Pulmonary artery endothelial cell (primary cell): ENCODE data around the gene PLRG1. TPM values are rescaled to one million over a fixed set of nuclear protein-coding genes. Genes with fewer than 3 reads are reported as not detected.

ENCODE experiments used
- DNase-seq: peaks from one replicate; pipeline ENCODE4 v3.0.0-alpha.2; 2011; ENCODE audit warnings: low read depth, low spot score
- total RNA-seq: library from RNA; depleted of rRNA; stranded (reverse); fragments of >200 nt; gene quantifications from 2 replicates; pipeline ENCODE4 v1.2.3, GENCODE V29; 2014

The PLRG1 gene
- total RNA-seq, 1 donor from 2014 or later: 93.1 TPM

- no peak for DNase-seq
Observed at GRCh38 chr4:154521607-154522006, 28.6 kb downstream of the PLRG1 start.

GRCh38 chr4:154519214-154519613 is 31.0 kb downstream of the PLRG1 start:
- no peak for DNase-seq

- DNase-seq: no peak
Observed at GRCh38 chr4:154517591-154517990, 32.6 kb downstream of the PLRG1 start.

DNA sequence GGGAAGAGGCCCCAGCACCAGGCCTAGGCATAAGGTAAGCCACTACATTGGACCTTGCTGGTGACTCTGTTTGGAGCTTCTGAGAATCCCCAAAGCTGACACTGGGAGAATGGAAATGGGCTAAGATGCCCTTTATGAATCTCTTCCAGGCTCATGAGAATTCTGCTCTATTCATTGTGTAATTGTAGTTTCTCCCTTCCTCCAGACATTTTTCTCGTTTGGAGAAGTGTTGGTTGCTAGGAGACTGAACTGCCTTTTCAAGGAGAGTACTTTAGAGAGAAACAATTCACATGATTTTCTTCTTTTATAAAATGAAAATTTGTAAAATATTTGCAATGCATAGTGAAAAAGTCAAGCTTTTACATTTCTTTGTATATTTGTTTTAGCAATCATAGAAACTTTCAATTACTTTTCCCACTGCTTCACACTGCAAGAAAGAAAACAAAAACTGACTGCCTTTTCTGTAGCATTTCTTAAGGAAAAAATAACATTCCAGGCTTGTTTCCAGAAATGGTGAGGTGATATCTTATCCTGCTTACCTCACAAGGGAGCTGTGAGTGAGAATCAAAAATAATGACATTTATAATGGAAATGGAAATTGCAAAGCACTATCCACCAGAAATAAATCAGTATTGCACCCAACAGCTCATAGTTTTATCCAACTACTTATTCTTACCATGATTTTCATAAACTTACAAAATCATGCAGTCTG is 33.7 kb downstream of the PLRG1 start:
- no peak for DNase-seq

GRCh38 chr4:154511981-154512380 is 38.2 kb downstream of the PLRG1 start:
- no peak for DNase-seq

DNA sequence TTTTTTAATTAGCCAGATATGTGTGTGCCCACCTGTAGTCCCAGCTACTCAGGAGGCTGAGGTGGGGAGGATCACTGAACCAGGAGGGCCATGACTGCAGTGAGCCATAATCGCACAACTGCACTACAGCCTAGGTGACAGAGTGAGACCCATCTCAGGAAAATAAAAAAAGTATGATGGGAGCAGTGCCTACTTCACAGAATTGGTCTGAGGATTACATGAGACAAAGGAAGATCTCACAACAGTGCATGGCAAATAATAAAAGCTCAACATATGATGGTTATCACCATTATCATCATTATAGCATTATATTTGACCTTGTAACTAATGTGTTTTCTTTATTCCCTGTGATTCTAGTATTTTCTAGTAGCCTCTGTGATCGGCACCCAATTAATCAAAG is 38.7 kb downstream of the PLRG1 start:
- DNase-seq: no peak

- no peak for DNase-seq
Observed at GRCh38 chr4:154507156-154507555, 43.0 kb downstream of the PLRG1 start.

DNA sequence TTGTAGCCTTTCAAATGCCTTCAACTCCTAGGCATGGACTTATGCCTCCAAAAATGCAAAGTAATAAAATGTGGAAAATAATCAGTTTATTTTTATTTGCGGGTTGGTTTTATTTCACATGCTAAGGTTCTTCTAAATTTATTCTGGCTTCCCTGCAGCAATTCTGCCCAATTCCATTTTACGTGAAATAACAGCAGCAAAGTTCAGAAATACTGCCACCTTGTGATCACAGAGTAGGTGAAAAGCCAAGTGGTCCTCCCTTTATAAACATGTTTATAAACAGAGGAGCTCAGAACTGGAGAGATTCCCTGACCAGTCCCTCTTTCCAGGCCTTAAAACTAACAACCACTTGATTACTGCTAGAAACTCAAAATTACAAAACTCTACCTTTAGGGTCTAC is 43.9 kb downstream of the PLRG1 start:
- DNase-seq: no peak

- no peak for DNase-seq
Observed at GRCh38 chr4:154503598-154503997, 46.6 kb downstream of the PLRG1 start.

- DNase-seq: no peak
Observed at GRCh38 chr4:154502111-154502510, 48.1 kb downstream of the PLRG1 start.

DNA sequence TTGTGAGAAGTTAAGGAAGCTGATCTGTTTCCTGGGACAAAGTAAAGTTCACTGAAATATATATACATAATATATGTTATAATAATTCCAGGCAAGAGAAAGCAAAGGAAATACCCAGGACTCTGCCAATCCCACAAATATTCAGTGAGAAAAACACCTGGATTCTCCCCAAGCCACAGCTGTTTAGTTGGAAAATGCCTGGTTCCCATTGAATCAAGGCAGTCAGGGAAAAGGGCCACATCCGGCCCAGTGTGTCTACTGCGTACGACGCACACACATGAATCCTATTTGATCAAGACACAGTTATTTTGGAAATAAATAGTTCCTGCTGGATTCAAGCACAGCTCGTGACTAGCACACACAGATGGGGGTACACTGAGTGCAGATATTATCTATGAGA is 52.3 kb downstream of the PLRG1 start:
- no peak for DNase-seq

DNA sequence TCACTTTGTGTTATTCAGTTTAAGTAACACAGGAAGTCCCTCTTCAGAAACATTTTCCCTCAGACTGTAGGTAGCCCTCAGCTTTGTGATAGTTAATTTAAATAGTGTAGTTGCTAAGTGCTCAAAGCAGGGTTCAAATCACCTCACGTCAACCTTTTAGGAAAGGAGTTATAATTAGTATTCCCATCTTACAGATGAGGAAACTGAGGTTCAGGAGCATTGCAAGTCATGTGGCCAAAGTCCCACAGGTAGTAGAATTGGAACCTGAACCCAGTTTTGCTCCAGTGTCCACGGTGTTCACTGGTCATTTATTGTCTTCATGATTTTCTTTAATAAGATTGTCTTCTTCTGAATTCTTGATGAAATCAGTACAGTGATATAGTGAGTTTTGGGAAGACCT is 54.3 kb downstream of the PLRG1 start:
- DNase-seq: no peak

- no peak for DNase-seq
Observed at GRCh38 chr4:154492288-154492687, 57.9 kb downstream of the PLRG1 start.

GRCh38 chr4:154491341-154492271 is 58.6 kb downstream of the PLRG1 start, which contains the start of gene DCHS2:
Gene DCHS2 (minus strand): TSS chr4:154491799. CDS start chr4:154491355, 444 bp downstream.
- no peak for DNase-seq

DNA sequence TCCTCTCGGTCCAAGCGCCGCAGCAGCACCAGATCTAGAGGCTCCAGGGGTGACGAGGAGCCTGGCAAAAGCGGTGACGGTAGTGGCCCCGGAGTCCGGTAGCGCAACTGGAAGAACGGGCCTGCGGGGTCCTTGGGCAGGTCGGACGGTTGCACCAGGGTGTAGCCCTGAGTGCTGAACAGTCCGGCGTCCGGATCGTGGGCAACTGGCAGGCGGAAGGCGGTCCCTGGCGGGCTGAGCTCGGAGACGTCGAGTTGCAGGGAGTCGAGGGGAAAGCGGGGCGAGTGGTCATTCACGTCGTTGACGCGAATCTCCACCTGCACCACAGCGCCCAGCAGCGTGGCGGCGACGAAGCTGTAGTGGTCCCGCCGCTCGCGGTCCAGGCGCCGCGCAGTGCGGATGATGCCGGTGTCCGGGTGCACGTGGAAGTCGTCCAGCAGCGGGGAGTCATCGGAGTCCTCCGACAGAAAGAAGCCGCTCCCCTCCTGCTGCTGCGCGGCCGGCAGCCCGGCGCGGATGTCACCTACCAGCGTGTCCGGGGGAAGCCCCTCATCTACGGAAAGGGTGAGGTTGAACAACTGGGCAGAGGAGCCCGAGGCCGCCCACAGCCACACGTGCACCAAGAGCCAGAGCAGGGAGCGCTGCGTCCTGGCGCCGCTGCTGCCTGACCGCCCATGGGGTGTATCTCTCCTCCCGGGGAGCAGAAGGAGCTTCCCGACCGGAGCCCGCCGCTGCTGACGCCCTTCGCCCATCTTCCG is 59.4 kb downstream of the PLRG1 start:
- no peak for DNase-seq

- DNase-seq: no peak
Observed at GRCh38 chr4:154490234-154490582, 60.0 kb downstream of the PLRG1 start.

DNA sequence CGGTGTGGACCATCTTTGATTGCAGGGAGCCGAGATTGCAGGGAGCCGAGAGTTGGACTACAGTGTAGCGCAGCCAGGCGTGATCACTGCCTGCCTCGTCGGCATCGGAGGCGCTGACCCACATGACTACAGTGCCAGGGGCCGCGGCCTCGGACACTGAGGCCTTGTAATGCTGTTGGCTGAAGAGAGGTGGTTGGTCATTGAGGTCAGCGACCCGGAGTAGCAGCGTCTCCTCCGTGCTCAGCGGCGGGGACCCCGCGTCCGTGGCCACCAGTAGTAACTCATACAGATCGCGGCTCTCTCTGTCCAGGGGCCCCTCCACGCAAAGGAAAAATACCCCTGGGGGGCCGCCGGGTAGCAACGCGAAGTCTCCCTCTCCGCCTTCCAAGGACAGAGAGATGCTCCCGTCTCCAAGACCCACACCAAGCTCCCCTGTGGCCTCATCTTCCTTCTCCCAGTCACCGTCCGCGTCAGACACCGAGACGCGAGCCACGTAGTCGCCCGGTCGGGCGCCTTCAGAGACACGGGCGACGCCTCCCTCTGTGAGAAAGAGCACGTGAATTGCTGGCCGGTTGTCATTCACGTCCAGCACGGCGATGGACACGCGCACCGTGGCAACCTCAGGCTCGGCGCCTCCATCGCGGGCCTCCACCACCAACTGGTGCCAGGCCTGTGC is 60.5 kb downstream of the PLRG1 start:
- DNase-seq: no peak

GRCh38 chr4:154487145-154487544 is 63.1 kb downstream of the PLRG1 start:
- DNase-seq: no peak

DNA sequence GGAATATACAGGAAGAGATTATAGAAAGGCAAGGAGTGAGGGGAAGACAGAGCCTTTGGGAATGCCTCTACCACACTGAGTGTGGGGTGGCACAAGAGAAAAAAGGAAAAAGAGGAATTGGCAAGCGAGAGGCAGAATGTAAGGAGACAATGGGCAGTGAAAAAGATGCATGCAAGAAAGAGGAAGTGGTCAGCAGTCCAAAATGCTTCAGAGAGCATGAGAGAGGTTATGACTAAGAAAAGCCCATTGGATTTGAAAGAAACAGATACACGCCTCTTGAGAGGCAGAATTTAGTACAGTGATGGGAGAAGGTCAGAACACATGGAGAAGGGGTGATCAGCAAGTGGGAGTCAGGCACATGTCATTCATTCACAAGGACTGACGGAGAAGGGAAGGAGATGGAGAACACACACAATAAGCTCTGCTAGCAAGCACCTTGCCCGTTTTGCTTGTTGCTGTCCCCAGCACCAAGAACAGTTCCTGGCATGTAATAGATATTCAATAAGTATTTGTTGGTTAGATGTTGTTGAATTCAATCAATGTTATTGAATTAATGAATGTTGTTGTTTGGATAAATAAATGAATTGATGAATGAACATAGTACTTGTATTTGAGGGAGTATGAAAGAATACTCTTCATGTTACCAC is 65.0 kb downstream of the PLRG1 start:
- no peak for DNase-seq
